Glutamatergic neuron (in vitro differentiated cells): Measurements from ENCODE around the gene AKNA. TPM values are rescaled to one million over a fixed set of nuclear protein-coding genes. Genes with fewer than 3 reads are reported as not detected.

Experiments
- DNase-seq: peaks from one replicate; pipeline ENCODE4 v3.0.0; 2022
- H3K27ac Mint-ChIP-seq: one replicate; pipeline ENCODE4 v1.8.0; 2020; ENCODE audit warnings: mild to moderate bottlenecking, mixed read lengths, inconsistent platforms; ENCODE audit not compliant: unreplicated experiment
- H3K27me3 Mint-ChIP-seq: one replicate; pipeline ENCODE4 v1.8.0; 2020; ENCODE audit warnings: mild to moderate bottlenecking, moderate library complexity, mixed read lengths, inconsistent platforms; ENCODE audit not compliant: unreplicated experiment
- H3K36me3 Mint-ChIP-seq: one replicate; pipeline ENCODE4 v1.8.0; 2020; ENCODE audit warnings: mild to moderate bottlenecking, mixed read lengths, inconsistent platforms; ENCODE audit not compliant: unreplicated experiment
- H3K4me1 Mint-ChIP-seq: one replicate; pipeline ENCODE4 v1.8.0; 2020; ENCODE audit warnings: mild to moderate bottlenecking, low read depth, mixed read lengths, inconsistent platforms; ENCODE audit not compliant: unreplicated experiment
- H3K4me3 Mint-ChIP-seq: one replicate; pipeline ENCODE4 v1.8.0; 2020; ENCODE audit warnings: mild to moderate bottlenecking, mixed read lengths, inconsistent platforms; ENCODE audit not compliant: unreplicated experiment
- H3K9me3 Mint-ChIP-seq: one replicate; pipeline ENCODE4 v1.8.0; 2020; ENCODE audit warnings: mild to moderate bottlenecking, moderate library complexity, mixed read lengths, inconsistent platforms; ENCODE audit not compliant: unreplicated experiment
- CTCF ChIP-seq: fragments of 200-600 bp; sonication (generic); IDR thresholded peaks from one replicate; pipeline ENCODE4 v1.5.0; 2021; ENCODE audit not compliant: partially characterized antibody, unreplicated experiment
- total RNA-seq: library from RNA; stranded (reverse); fragmentation: NEBNext Ultra II Directional; extraction: Animal tissue kit (Norgen Biotek cat#: 25700); gene quantifications from one replicate; pipeline ENCODE4 v1.2.1, GENCODE V29; 2021; ENCODE audit not compliant: unreplicated experiment

AKNA gene
- total RNA-seq, 1 donor from 2014 or later = 32.6 TPM

- peaks cover 3% of the 10 kb centered on the region for H3K9me3 Mint-ChIP-seq
- peaks cover 17% of the 10 kb centered on the region for H3K36me3 Mint-ChIP-seq
- H3K4me3 Mint-ChIP-seq = no peak overlapping the region
- DNase-seq = no peak
- no peak overlapping the region for H3K27ac Mint-ChIP-seq
- peaks cover 15% of the 10 kb centered on the region for H3K4me1 Mint-ChIP-seq
- H3K27me3 Mint-ChIP-seq = peaks cover 4% of the 10 kb centered on the region
- no peak for TF ChIP-seq CTCF
These were observed 95.7 kb downstream of the AKNA start for GRCh38 chr9:114291886-114292590.

GRCh38 chr9:114291064-114291474 is 96.7 kb downstream of the AKNA start:
- peaks cover 15% of the 10 kb centered on the region for H3K36me3 Mint-ChIP-seq
- no peak overlapping the region for H3K4me3 Mint-ChIP-seq
- peak overlapping the region; percentile 53 for H3K27ac Mint-ChIP-seq
- peaks cover 18% of the 10 kb centered on the region for H3K4me1 Mint-ChIP-seq
- H3K27me3 Mint-ChIP-seq = peaks cover 4% of the 10 kb centered on the region
- H3K9me3 Mint-ChIP-seq = peaks cover 3% of the 10 kb centered on the region
- DNase-seq = peak; percentile 89
- peak; percentile 98 for TF ChIP-seq CTCF

- H3K27ac Mint-ChIP-seq = peak overlapping the region; percentile 53
- peaks cover 11% of the 10 kb centered on the region for H3K36me3 Mint-ChIP-seq
- H3K9me3 Mint-ChIP-seq = peaks cover 3% of the 10 kb centered on the region
- DNase-seq = peak; percentile 18
- no peak overlapping the region for H3K4me3 Mint-ChIP-seq
- H3K4me1 Mint-ChIP-seq = peaks cover 22% of the 10 kb centered on the region
- TF ChIP-seq CTCF = no peak
- H3K27me3 Mint-ChIP-seq = peaks cover 4% of the 10 kb centered on the region
These were observed 97.2 kb downstream of the AKNA start for GRCh38 chr9:114290561-114290986.

- DNase-seq = peak; percentile 12
- peaks cover 4% of the 10 kb centered on the region for H3K27me3 Mint-ChIP-seq
- H3K4me1 Mint-ChIP-seq = peaks cover 22% of the 10 kb centered on the region
- no peak overlapping the region for H3K4me3 Mint-ChIP-seq
- TF ChIP-seq CTCF = no peak
- peaks cover 5% of the 10 kb centered on the region for H3K36me3 Mint-ChIP-seq
- no peak overlapping the region for H3K27ac Mint-ChIP-seq
- peaks cover 1% of the 10 kb centered on the region for H3K9me3 Mint-ChIP-seq
These were observed 98.0 kb downstream of the AKNA start for GRCh38 chr9:114289571-114290481.
